Measurements from ENCODE around the gene ACSM2B. TPM values are rescaled to one million over a fixed set of nuclear protein-coding genes. Genes with fewer than 3 reads are reported as not detected.
"Not testable (repeated sequence)": the region's sequence is repeated elsewhere in the genome, so short reads cannot be mapped to it uniquely, and the experiment has no call there.

Gene ACSM2B, protein sequence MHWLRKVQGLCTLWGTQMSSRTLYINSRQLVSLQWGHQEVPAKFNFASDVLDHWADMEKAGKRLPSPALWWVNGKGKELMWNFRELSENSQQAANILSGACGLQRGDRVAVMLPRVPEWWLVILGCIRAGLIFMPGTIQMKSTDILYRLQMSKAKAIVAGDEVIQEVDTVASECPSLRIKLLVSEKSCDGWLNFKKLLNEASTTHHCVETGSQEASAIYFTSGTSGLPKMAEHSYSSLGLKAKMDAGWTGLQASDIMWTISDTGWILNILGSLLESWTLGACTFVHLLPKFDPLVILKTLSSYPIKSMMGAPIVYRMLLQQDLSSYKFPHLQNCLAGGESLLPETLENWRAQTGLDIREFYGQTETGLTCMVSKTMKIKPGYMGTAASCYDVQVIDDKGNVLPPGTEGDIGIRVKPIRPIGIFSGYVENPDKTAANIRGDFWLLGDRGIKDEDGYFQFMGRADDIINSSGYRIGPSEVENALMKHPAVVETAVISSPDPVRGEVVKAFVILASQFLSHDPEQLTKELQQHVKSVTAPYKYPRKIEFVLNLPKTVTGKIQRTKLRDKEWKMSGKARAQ
- total RNA-seq (under 1 TPM in 1 of 4 donors, not detected in 3; 0.14 TPM), polyA plus RNA-seq (under 1 TPM in 1 of 3 donors, not detected in 2; 0.03 TPM)

DNA sequence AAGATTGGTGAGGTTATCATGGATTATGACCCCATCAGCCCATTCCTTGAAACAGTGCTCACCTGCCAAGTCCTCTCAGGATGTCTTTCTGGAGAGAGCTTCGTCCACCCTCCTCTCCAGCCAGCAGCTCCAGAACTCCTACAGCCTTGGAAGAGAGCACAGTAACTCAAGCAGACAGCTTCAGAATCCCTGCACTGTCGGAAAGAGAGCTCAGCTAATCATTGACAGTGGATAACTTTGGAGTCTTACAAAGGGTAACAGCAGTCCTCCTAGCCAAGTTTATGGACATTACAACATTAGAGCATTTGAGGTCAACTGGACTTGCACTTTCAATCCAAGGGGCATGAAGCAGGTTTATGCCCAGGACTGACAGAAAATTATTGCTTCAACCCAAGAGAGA is at the start of gene ACSM2B:
ACSM2B (minus strand) TSS at position 223 of the 400 bp plus-strand sequence. CDS start 11,522 bp downstream, outside the sequence.
- intact Hi-C loops (cut with DNase I); DNase-seq; H3K4me1 ChIP-seq; H3K27ac ChIP-seq; H3K9me3 ChIP-seq; H3K36me3 ChIP-seq; H3K27me3 ChIP-seq; H3K4me3 ChIP-seq: not testable (repeated sequence)
- WGBS, 2 donors, result 71 to 74% methylated on average over 2 of the region's 2 CpGs

DNA sequence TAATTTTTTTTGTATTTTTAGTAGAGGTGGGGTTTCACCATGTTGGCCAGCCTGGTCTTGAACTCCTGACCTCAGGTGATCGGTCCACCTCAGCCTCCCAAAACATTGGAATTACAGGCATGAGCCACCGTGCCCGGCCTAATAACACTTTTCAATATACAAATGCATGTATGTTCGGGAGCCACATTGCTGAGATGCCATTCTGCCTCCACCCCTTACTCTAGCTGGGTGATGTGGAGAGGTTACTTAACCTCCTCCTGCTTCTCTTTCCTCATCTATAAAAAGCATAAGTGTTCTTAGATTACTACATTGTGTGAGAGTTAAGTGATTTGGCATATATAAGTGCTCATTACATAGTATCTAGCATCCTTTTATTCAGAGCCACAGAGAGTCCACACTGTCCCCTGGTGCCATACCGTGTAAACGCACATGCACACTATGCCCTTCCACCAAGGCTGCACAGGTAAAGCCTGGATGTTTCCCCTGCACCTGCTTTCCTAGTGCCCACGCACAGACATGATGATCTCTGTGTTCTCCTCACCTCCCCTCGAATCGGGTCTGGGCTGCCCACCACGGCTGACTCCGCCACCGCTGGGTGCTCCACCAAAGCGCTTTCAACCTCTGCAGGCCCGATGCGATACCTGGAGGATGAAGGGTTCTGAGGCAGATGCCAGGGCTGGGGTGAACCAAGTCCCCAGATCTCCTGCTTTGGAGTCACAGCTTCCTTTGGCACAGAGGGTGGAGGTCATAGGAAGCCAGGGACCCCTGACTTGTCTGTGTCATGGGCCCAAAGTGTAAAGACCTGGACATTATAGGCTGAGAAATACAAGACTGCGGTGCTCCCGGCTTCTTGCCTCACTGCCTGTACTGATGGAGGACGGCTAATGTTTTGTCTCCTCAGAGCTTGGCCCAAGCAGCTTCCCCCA is 49.0 kb upstream of the ACSM2B start:
- 94 to 95% methylated on average over 18 of the region's 18 CpGs for WGBS, 2 donors
- no peak overlapping the region for H3K27ac ChIP-seq

DNA sequence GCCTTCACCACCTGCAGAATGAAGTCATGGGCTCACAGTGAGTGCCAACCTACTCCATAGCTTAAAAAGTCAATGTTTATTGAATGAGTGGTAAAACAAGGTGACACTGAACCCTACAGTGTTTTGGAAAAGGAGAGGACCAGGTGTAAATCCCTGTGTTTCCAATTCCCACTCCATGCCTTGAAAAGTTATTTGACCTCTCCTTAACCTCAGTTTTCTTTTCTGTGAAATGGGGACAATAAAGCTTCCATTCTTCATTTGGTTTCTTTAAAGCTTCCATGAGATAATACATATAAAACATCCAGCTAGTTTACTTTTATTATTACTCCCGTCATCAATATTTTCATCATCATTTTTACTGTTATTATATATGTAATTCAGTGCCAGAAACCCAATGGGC is 48.0 kb upstream of the ACSM2B start:
- TF ChIP-seq, protein P1, sequence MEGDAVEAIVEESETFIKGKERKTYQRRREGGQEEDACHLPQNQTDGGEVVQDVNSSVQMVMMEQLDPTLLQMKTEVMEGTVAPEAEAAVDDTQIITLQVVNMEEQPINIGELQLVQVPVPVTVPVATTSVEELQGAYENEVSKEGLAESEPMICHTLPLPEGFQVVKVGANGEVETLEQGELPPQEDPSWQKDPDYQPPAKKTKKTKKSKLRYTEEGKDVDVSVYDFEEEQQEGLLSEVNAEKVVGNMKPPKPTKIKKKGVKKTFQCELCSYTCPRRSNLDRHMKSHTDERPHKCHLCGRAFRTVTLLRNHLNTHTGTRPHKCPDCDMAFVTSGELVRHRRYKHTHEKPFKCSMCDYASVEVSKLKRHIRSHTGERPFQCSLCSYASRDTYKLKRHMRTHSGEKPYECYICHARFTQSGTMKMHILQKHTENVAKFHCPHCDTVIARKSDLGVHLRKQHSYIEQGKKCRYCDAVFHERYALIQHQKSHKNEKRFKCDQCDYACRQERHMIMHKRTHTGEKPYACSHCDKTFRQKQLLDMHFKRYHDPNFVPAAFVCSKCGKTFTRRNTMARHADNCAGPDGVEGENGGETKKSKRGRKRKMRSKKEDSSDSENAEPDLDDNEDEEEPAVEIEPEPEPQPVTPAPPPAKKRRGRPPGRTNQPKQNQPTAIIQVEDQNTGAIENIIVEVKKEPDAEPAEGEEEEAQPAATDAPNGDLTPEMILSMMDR (IDR thresholded peaks at IDR 0.05), result no peak
- TF ChIP-seq EP300 (IDR thresholded peaks at IDR 0.05) (no peak), POLR2A (IDR thresholded peaks at IDR 0.05) (no peak), POLR2AphosphoS5 (IDR thresholded peaks at IDR 0.05) (no peak)
- H3K4me1 ChIP-seq, result no peaks in the 10 kb centered on the region
- no peak for DNase-seq
- H3K27me3 ChIP-seq, result no peaks in the 10 kb centered on the region
- 86 to 92% methylated on average over 1 of the region's 1 CpG for WGBS, 2 donors
- no peaks in the 10 kb centered on the region for H3K36me3 ChIP-seq
- intact Hi-C loops (cut with DNase I), result no loop called here
- H3K9me3 ChIP-seq, result no peaks in the 10 kb centered on the region
- no peak overlapping the region for H3K4me3 ChIP-seq
- H3K27ac ChIP-seq, result no peak overlapping the region

More for the DNA sequence above, 49.0 kb upstream of the ACSM2B start:
- TF ChIP-seq EP300 (IDR thresholded peaks at IDR 0.05) (no peak), POLR2A (IDR thresholded peaks at IDR 0.05) (no peak), POLR2AphosphoS5 (IDR thresholded peaks at IDR 0.05) (no peak)
- TF ChIP-seq, protein P1 (IDR thresholded peaks at IDR 0.05), result no peak
- Histone ChIP-seq H3K36me3 (no peaks in the 10 kb centered on the region), H3K9me3 (no peaks in the 10 kb centered on the region), H3K27me3 (no peaks in the 10 kb centered on the region), H3K4me3 (no peak overlapping the region), H3K4me1 (no peaks in the 10 kb centered on the region)
- intact Hi-C loops (cut with DNase I), result no loop called here
- no peak for DNase-seq

DNA sequence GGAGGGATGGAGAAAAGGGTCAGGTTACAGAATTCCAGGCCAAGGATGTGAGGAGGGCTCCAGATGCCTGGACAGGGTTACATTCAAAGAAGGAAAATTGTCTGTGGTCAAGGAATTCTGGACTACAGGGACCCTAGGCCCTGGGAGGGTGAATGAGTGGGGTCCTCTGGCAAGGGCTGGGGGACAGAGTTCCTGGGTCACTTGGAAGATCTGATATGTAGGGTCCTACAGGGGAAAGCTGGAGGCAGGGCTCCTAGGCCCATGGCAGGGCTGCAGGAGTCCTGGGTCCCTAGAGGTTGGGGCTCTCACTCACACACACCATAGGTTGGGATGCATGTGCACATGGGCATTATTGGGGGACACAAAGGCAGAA is 46.3 kb upstream of the ACSM2B start:
- Histone ChIP-seq H3K4me3 (no peak overlapping the region), H3K36me3 (no peaks in the 10 kb centered on the region), H3K27me3 (no peaks in the 10 kb centered on the region), H3K27ac (no peak overlapping the region), H3K9me3 (no peaks in the 10 kb centered on the region), H3K4me1 (no peaks in the 10 kb centered on the region)
- TF ChIP-seq, protein P1 (IDR thresholded peaks at IDR 0.05), result no peak
- TF ChIP-seq EP300 (IDR thresholded peaks at IDR 0.05), result no peak
- no peak for TF ChIP-seq POLR2A (IDR thresholded peaks at IDR 0.05)
- no peak for TF ChIP-seq POLR2AphosphoS5 (IDR thresholded peaks at IDR 0.05)
- intact Hi-C loops (cut with DNase I), result no loop called here
- no peak for DNase-seq

DNA sequence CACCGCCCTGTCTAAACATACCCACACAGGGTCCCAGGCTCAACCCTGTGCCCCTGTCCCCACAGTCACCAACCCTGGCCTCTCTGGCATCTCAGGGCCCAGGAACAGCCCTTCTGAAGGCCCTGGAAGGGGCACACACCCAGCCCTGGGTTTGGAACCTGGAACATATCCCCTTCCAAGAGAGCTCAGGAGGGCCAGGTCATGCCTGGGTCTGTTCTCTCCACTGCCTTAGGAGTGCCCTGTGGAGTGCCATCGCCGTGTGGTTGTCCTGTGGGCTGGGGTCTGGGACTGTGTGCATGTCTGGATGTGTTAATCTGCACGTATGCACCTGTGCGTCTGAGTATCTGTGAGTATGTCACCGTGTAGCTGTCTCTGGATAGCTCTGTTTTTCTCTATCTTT is 45.2 kb upstream of the ACSM2B start:
- no peaks in the 10 kb centered on the region for H3K36me3 ChIP-seq
- H3K4me1 ChIP-seq, result no peaks in the 10 kb centered on the region
- no peak overlapping the region for H3K4me3 ChIP-seq
- no peak for DNase-seq
- intact Hi-C loops (cut with DNase I), result no loop called here
- no peak overlapping the region for H3K27ac ChIP-seq
- 85 to 92% methylated on average over 6 of the region's 6 CpGs for WGBS, 2 donors
- no peaks in the 10 kb centered on the region for H3K27me3 ChIP-seq
- H3K9me3 ChIP-seq, result no peaks in the 10 kb centered on the region
- TF ChIP-seq EP300 (IDR thresholded peaks at IDR 0.05) (no peak), POLR2A (IDR thresholded peaks at IDR 0.05) (no peak), POLR2AphosphoS5 (IDR thresholded peaks at IDR 0.05) (no peak)
- TF ChIP-seq, protein P1 (IDR thresholded peaks at IDR 0.05), result no peak

Data from sigmoid colon (tissue), 7 donors.